Neural progenitor cell (in vitro differentiated cells): Measurements from ENCODE around the gene RAD23B.

Experiments
- CTCF ChIP-seq: fragments of 200-600 bp; sonication (generic); IDR thresholded peaks from 2 replicates; pipeline ENCODE4 v1.5.1; 2017; ENCODE audit warnings: antibody characterized with exemption, mild to moderate bottlenecking
- EZH2 ChIP-seq: fragments of 200-600 bp; sonication (generic); IDR thresholded peaks from 2 replicates; pipeline ENCODE4 v1.6.1; 2017; ENCODE audit warnings: antibody characterized with exemption, mild to moderate bottlenecking, moderate library complexity
- EZH2phosphoT487 ChIP-seq: fragments of 200-600 bp; sonication (generic); IDR thresholded peaks from 2 replicates; pipeline ENCODE4 v1.6.1; 2017; ENCODE audit warnings: antibody characterized with exemption

- TF ChIP-seq CTCF = no peak
- TF ChIP-seq EZH2phosphoT487 = no peak
- no peak for TF ChIP-seq EZH2
These were observed 45.2 kb upstream of the RAD23B start for GRCh38 chr9:107237873-107238272.
